Ishikawa (cell line): ENCODE results near the gene REXO4.

Experiments
- CEBPB ChIP-seq: IDR thresholded peaks from 2 replicates; pipeline ENCODE4 v1.6.1; 2012
- CREB1 ChIP-seq: IDR thresholded peaks from 2 replicates; pipeline ENCODE4 v1.6.1; 2012; ENCODE audit warnings: low read depth
- EGR1 ChIP-seq: IDR thresholded peaks from 2 replicates; pipeline ENCODE4 v1.6.1; 2012
- EP300 ChIP-seq: IDR thresholded peaks from 2 replicates; pipeline ENCODE4 v1.6.1; 2012; ENCODE audit warnings: borderline replicate concordance
- FOXM1 ChIP-seq: IDR thresholded peaks from 2 replicates; pipeline ENCODE4 v1.6.1; 2012; ENCODE audit warnings: low read depth, borderline replicate concordance
- NFIC ChIP-seq: IDR thresholded peaks from 2 replicates; pipeline ENCODE4 v1.6.1; 2012
- RAD21 ChIP-seq: IDR thresholded peaks from 2 replicates; pipeline ENCODE4 v1.6.1; 2012; ENCODE audit warnings: low read depth
- TAF1 ChIP-seq: IDR thresholded peaks from 2 replicates; pipeline ENCODE4 v1.6.1; 2012; ENCODE audit warnings: low read depth, mild to moderate bottlenecking
- TCF12 ChIP-seq: IDR thresholded peaks from 2 replicates; pipeline ENCODE4 v1.6.1; 2012; ENCODE audit warnings: low read depth
- TEAD4 ChIP-seq: IDR thresholded peaks from 2 replicates; pipeline ENCODE4 v1.6.1; 2012
- YY1 ChIP-seq: IDR thresholded peaks from 2 replicates; pipeline ENCODE4 v1.6.1; 2012; ENCODE audit warnings: low read depth
- ZBTB7A ChIP-seq: IDR thresholded peaks from 2 replicates; pipeline ENCODE4 v1.6.1; 2012; ENCODE audit warnings: low read depth
- TF ChIP-seq, protein P1 (sequence below): IDR thresholded peaks from 2 replicates; pipeline ENCODE4 v1.6.1; 2012; ENCODE audit warnings: low read depth, mild to moderate bottlenecking
- TF ChIP-seq, protein P2 (sequence below): IDR thresholded peaks from 2 replicates; pipeline ENCODE4 v1.6.1; 2012
- TF ChIP-seq, protein P3 (sequence below): IDR thresholded peaks from 2 replicates; pipeline ENCODE4 v1.6.1; 2012

The REXO4 gene

DNA sequence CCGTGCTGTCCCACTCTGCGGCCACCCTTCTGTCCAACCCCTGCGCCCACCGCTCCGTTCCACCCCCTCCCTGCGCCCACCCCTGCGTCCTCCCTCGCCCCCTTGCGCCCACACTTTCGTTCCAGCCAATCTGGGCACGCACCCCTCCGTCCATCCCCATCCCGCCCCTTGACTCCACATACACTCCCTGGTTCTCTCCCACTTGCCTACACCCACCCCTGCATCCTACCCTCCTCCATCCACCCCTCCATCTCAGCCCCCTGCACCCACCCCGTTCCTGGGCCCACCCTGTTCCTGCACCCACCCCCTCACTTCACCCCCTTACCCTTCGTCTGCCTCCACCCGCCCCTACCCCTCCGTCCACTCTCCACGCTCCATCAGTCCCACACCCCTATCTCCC lies 11.4 kb upstream of the REXO4 start:
- TF ChIP-seq TEAD4: no peak
- no peak for TF ChIP-seq CEBPB
- TF ChIP-seq FOXM1: no peak
- TF ChIP-seq NFIC: no peak
- TF ChIP-seq ZBTB7A: no peak
- TF ChIP-seq, protein P1, sequence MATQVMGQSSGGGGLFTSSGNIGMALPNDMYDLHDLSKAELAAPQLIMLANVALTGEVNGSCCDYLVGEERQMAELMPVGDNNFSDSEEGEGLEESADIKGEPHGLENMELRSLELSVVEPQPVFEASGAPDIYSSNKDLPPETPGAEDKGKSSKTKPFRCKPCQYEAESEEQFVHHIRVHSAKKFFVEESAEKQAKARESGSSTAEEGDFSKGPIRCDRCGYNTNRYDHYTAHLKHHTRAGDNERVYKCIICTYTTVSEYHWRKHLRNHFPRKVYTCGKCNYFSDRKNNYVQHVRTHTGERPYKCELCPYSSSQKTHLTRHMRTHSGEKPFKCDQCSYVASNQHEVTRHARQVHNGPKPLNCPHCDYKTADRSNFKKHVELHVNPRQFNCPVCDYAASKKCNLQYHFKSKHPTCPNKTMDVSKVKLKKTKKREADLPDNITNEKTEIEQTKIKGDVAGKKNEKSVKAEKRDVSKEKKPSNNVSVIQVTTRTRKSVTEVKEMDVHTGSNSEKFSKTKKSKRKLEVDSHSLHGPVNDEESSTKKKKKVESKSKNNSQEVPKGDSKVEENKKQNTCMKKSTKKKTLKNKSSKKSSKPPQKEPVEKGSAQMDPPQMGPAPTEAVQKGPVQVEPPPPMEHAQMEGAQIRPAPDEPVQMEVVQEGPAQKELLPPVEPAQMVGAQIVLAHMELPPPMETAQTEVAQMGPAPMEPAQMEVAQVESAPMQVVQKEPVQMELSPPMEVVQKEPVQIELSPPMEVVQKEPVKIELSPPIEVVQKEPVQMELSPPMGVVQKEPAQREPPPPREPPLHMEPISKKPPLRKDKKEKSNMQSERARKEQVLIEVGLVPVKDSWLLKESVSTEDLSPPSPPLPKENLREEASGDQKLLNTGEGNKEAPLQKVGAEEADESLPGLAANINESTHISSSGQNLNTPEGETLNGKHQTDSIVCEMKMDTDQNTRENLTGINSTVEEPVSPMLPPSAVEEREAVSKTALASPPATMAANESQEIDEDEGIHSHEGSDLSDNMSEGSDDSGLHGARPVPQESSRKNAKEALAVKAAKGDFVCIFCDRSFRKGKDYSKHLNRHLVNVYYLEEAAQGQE: no peak
- no peak for TF ChIP-seq TAF1
- TF ChIP-seq, protein P2, sequence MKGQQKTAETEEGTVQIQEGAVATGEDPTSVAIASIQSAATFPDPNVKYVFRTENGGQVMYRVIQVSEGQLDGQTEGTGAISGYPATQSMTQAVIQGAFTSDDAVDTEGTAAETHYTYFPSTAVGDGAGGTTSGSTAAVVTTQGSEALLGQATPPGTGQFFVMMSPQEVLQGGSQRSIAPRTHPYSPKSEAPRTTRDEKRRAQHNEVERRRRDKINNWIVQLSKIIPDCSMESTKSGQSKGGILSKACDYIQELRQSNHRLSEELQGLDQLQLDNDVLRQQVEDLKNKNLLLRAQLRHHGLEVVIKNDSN: no peak
- TF ChIP-seq, protein P3, sequence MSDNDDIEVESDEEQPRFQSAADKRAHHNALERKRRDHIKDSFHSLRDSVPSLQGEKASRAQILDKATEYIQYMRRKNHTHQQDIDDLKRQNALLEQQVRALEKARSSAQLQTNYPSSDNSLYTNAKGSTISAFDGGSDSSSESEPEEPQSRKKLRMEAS: no peak

DNA sequence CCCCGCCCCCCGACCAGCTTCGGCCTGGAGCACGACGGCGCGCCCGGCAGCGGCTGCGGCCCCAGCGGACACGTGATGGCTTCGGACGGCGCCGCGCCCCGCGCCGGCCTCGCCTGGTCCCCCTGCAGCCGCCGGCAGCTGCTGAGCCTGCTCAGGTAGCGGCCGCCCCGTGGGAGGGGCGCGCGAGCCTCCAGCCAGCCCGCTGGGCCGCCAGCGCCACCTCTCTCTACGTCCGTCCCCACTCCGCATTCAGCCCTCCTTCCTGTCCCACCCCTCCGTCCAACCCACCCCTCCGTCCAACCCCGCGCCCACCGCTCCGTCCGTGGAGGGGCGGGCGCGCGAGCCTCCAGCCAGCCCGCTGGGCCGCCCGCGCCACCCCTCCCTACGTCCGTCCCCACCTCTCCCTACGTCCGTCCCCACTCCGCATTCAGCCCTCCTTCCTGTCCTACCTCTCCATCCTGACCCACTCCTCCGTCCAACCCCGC lies 10.8 kb upstream of the REXO4 start:
- 0 out of 2 replicates have a peak, but pooled peaks have one; percentile 84 for TF ChIP-seq ZBTB7A
- no peak for TF ChIP-seq TAF1
- TF ChIP-seq YY1: no peak
- TF ChIP-seq TEAD4: no peak
- TF ChIP-seq, protein P2: peak; percentile 84
- TF ChIP-seq, protein P3: peak; percentile 84
- no peak for TF ChIP-seq CREB1
- TF ChIP-seq CEBPB: no peak

DNA sequence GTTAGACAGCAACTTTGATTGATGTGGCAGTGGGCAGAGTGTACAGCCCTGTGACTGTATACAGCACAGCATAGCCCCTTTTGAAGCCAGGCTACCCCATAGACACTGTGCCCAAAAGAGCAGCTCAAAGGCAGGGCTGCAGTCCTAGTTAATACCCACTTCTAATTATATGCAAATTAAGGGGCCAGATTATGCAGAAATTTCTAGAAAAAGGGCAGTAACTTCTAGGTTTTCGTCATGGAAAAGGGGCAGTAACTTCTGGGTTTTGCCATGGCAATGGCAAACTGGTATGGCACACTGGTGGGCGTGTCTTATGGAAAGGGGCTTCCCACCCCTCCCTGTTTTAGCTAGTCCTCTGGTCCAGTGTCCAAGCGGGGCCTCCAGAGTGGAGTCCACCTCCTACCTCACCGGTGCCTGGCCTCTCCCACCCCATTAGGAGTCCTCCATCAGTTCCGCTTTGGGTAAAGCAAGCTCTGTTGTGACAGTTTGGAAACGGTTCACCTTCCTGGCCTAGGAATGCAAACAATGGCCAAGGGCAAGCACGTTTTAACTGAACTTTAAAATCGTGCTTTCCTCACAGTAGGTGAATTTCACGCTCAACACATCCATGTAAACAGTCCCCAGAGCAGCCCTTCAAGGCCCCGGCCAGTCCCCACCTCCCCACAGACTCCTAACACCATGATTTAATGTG lies 10.0 kb upstream of the REXO4 start:
- TF ChIP-seq CEBPB (no peak), YY1 (no peak), TAF1 (no peak), RAD21 (no peak), CREB1 (no peak), ZBTB7A (no peak)

DNA sequence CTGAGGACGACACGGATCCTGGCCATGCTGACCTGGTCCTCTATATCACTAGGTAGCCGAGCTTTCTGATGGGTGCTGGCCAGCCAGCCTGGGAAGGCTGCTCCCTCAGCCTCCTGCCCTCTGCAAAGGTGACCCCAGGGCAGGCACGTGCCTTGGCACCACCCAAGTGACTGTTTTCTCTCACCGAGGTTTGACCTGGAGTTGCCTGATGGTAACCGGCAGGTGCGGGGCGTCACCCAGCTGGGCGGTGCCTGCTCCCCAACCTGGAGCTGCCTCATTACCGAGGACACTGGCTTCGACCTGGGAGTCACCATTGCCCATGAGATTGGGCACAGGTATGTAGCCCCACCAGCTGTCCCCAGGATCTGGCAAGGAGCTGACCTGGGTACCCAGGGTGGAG lies 8.2 kb upstream of the REXO4 start:
- TF ChIP-seq TAF1 (no peak), ZBTB7A (no peak), CREB1 (no peak), NFIC (no peak), EP300 (no peak), YY1 (no peak), CEBPB (no peak), RAD21 (no peak)
- TF ChIP-seq, protein P3: no peak
- TF ChIP-seq, protein P1: no peak

DNA sequence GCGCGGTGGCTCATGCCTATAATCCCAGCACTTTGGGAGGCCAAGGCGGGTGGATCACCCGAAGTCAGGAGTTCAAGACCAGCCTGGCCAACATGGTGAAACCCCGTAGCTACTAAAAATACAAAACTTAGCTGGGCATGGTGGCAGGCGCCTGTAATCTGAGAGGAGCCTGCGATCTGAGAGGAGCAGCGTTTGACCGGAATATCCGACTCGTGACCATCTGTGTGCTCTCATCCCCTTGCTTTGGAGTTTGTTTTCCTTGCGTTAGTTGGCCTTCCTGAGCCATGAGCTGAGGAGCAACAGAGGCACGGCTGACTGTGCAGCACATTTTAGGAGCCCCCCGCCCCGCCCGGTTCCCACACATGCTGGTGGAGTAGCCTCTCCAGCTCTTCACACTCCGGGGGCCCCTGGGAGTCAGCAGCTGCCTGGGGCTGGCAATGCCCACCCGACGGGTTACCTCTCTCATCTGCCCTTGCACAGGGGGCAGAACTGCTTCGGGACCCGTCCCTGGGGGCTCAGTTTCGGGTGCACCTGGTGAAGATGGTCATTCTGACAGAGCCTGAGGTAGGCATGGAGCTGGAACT lies 7.3 kb upstream of the REXO4 start:
- no peak for TF ChIP-seq ZBTB7A
- TF ChIP-seq NFIC: no peak
- TF ChIP-seq EGR1: no peak
- no peak for TF ChIP-seq YY1
- no peak for TF ChIP-seq TCF12
- TF ChIP-seq TEAD4: no peak
- no peak for TF ChIP-seq RAD21
- TF ChIP-seq TAF1: no peak
- TF ChIP-seq CEBPB: no peak
- no peak for TF ChIP-seq FOXM1
- TF ChIP-seq, protein P1: no peak
- TF ChIP-seq, protein P3: no peak
- TF ChIP-seq EP300: no peak
- TF ChIP-seq CREB1: no peak
- TF ChIP-seq, protein P2: no peak
